Hepatic stellate cell (primary cell): ENCODE results near the gene LIN7A.

Experiments
- DNase-seq: peaks from one replicate; pipeline ENCODE4 v3.0.0; 2011; ENCODE audit warnings: low spot score

Gene LIN7A, protein sequence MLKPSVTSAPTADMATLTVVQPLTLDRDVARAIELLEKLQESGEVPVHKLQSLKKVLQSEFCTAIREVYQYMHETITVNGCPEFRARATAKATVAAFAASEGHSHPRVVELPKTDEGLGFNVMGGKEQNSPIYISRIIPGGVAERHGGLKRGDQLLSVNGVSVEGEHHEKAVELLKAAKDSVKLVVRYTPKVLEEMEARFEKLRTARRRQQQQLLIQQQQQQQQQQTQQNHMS

DNA sequence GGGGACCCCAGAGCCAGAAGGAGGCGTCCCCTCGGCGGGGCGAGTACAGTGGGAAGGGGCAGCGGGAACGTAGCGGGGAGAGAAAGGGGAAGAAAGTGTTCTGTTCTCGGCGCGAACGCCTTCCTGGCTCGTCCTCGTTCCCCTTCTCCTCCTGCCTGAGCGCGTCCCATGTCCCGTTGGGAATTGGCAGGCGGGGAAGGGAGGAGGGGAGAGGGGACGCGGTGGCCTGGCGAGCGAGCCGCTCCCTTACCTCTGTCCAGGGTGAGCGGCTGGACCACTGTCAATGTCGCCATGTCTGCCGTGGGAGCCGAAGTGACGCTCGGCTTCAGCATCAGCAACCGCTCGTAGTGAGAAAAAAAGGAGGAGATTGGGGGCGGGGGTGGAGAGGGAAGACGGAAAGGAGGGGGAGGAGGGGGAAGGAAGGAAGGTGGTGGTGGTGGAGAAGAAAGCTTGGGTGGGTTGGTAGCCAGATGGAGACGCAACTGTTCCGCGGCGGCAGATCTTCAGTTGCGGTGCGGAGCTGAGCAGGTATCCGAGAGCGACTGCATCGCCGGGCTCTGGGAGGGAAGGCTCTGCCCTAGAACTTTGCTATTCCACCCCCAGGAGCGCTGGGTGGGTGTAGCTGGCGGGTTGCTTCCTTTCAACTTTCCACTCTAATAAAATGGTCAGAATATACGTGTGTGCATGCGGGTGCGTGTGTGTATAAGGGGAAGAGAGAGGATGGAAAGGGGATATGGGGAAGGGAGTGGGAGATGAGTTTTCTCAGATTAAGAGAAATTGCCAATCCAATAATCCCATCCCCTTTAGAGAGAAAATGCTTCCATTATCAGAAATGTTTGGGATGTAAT is at the start of gene LIN7A:
Gene LIN7A, minus strand, starts transcription at position 544 of the 848 bp plus-strand sequence. Its CDS starts 212 bp downstream, at position 332.
- peak; percentile 41 for DNase-seq

DNA sequence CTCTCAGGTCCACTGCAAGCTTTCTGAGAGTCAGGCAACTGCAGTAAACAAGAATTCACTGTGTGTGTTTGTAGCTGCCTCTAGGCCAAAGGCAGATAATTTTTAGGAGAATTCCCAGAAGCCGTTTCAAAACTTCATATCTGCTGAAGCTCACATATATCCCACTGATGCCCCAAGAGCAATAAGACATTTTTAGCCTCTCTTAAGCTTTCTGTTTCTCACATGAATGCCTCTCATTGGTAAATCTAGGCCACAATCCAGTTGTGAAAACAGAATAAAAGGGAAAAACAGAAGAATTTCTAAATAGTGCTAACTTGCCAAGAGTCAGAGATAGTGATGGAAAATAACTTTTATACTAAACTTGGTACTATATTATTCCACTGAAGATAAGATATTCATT is 48.5 kb upstream of the LIN7A start:
- DNase-seq, result no peak

DNA sequence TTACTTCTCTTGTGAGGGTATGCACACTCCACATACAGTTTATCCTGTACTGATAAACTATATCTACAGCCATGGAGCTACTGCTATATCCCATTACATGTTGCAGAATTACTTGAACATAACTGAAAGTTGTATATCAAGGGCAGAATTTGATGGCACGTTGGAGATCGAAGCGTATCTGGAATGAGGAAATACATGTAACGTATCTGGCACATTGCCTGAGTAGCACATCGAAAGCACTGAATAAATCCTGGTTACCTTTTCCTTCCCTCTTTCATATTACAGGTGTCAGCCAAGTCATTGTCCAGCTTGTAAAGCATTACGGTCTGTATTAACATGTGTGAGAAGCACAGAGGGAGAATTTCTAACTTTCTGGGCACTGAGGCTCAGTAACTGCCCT is 42.1 kb upstream of the LIN7A start:
- no peak for DNase-seq

DNA sequence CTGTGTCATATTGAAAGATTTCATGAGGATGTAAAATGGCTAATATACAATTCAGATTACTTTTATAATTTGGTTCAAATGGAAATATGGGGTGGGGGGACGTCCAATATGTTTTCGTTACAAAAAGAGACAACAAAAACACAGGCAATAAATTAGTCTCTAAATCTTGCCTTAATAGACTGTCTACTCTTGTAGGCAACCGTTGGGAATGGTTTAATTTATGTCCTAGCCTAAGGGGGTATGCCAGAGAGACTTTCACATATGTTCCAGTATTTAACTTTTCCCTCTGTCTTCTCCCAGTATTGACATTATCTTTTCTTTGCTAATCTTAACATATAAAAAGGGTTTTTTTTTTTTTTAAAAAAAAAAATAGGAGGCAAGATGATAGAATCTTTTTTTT is 41.5 kb upstream of the LIN7A start:
- no peak for DNase-seq

DNA sequence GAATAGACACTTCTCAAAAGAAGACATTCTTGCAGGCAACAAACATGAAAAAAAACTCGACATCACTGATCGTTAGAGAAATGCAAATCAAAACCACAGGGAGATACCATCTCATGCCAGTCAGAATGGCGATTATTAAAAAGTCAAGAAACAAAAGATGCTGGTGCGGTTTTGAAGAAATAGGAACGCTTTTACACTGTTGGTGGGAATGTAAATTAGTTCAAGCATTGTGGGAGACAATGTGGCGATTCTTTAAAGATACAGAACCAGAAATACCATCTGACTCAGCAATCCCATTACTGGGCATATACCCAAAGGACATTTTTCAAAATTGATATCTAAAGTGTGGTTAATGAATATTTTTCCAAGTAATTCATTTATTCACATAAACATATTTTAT is 39.6 kb upstream of the LIN7A start:
- DNase-seq, result no peak

DNA sequence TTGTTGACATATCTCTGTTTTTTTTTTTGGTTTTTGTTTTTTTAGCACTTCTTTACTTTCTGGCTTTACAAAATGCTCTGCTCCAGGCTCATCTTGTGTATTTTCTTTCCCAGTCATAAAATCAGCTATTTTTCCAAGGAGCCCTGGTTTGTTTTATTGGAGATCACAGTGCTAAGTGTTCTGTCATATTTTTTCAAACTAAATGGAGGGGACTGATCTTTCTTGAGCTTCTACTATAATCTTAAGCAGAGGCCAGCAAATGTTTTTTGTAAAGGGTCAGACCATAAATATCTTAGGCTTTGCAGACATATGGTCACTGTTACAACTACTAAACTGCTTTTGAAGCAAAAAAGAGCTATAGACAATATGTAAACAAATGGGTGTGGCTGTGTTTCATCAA is 30.6 kb upstream of the LIN7A start:
- no peak for DNase-seq

DNA sequence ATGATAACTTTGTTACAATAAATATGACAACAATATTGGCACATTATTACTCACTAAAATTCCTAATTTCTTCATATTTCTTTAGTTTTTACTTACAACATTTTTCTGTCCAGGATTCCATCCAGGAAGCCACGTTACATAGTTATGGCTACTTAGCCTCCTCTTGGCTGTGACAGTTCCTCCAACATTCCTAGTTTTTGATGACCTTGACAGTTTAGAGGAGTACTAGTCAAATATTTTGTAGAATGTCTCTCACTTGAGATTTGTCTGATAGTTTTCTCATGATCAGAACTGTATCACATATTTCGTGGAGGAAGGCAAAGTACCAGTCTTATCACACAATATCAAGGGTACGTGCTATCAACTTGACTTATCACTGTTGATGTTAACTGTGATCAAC is 29.8 kb upstream of the LIN7A start:
- no peak for DNase-seq

DNA sequence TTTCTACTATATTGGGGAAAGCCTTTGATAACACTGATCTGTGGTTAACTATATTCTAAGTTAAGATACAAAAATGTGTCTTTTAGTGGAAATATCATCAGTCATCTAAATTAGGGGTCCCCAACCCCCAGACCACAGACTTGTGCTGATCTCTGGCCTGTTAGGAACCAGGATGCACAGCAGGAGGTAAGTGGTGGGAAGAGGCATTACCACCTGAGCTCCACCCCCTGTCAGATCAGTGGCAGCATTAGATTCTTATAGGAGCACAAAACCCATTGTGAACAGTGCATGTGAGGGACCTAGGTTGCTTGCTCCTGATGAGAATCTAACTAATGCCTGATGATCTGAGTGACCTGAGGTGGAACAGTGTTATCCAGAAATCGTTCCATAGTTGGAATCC is 28.3 kb upstream of the LIN7A start:
- DNase-seq, result no peak

DNA sequence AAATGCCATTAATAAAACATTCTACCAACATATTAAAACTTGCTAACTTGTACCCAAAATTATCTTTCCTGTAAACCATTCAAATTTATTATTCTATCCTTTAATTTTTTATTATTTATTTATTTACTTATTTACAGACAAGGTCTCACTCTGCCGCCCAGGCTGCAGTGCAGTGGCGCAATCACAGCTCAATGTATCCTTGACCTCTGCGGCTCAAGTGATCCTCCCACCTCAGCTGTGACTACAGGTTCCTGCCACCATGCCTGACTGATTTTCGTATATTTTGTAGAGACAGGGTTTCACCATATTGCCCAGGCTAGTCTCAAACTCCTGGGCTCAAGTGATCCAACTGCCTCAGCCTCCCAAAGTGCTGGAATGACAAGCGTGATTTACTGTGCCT is 20.4 kb upstream of the LIN7A start:
- no peak for DNase-seq

DNA sequence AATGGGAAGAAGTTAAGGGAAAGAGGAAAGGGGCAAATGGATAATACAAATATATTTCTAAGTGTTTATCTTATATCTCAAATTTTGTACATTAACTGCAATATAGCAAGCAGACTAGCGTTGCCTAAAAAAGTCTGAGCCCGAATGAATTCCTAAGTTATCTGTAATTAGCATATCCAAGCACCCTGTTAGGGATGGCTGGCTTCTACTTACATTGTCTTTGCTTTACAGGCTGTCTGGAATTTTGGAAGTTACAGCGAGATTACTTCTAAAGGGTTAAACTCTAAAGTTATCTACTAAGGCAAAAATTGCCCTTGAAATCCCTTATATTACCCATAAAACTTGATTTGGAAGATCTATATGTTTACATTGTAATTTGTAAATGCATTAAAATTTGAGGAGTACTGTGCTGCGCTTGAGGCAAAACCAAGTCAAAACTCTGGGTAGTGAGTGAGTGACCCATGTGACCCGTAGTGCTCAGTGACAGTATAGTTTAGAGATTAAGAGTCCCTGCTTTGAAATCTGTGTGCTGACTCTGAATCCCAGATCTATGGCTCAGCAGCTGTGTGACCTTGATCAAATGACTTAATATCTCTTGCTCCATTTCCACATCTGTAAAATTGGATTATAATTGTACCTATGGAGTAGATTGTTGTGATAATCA is 17.3 kb upstream of the LIN7A start:
- DNase-seq, result no peak

DNA sequence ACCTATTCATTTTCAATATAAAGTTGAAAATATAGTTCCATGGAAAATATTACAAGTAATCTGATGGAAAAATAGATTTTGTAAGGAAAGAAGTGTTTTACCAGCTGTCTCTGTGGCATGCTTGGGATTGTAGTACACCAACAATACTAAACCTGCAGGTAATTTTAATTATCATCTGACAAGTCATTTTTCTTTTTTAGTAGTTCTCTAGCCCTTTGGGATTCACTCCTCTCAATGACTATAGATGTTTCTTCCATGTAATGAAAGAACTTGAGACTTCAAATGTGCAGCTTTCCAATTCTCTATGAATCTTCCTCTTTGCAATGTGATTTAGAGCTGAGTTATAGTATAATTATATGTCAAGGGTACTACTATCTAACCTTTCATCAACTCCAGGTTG is 14.7 kb upstream of the LIN7A start:
- DNase-seq, result no peak

DNA sequence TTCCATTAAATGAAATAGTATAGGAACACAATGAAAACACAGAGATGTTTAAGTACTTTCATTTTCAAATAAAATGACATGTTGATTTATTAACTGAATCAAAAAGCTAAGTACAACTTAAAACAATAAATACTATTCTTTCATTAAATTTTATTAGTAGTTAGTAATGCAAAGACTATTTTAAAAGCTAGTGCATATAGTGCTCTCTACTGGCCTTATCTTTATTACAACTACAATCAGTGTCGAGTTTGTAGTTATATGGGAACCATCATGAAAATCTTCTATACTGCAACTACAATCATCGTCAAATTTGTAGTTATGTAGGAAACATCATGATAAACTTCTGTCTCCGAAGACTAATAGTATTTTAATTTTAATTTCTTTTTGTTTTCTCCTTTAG is 8.9 kb upstream of the LIN7A start:
- no peak for DNase-seq

DNA sequence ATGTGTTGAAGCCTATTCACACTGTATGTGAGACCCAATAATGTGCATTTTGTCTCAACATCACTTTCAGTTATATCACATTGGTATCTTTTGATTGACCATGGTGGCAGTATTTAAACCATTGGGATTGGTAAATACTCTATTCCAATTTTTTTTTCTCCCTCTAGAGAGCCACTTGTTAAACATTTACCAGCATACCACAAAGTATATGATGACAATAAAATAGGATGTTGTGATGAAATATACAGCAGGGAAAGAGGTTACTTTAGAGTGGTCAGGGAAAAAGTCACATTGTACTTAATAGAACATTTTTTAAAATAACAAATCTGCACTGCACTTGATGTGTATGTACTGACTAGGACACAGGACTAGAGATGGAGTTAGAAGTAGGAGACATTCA is 5.6 kb upstream of the LIN7A start:
- no peak for DNase-seq

DNA sequence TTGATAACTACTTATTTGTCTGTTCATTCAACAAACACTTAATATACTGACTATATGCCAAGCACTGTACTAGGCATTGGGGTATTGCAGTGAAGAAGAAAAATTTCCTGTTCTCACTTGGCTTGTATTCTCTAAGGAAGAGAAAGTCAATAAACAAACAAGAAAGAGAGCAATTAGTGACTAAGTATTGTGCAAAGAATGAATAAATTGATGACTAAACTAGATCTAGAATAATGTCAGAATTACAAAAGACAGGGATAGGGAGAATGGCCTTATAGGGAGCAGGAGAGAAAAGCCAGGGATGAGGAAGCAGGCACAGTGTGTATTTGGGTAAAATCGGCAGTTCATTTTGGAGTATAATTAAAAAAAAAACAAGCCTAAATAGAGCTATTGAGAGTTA is 4.2 kb upstream of the LIN7A start:
- DNase-seq, result no peak

DNA sequence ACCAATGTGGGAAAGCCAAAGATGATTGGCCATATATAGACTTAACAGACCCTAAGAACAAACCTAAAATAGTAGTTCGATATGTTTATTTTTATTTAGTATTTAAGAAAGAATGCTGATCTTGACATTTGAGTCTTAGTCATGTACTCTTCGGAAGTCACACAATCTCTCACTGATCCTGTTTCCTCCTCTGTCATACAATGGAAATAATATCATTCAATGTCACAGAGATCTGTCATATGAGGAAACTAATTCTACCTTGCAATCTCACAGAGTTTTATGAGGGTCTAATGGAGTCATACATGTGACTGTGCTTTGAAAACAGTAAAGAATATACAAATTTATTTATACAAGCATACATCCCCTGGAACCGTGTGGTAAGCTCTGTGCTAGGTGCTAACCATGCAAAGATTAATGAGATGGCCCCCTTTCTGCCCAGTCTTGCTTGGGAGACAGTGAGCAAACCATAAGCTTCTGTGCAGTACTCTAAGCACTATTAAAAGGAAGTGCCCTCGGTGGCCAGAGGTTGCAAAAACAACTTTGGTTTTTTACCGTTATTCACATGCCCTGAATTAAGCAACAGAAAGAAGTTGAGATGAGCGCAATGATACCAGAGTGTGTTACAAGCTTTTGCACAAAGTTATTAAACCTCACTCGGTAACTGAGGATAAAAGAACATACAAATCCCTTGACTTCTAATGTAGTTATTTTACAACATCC is 1.7 kb upstream of the LIN7A start:
- no peak for DNase-seq

DNA sequence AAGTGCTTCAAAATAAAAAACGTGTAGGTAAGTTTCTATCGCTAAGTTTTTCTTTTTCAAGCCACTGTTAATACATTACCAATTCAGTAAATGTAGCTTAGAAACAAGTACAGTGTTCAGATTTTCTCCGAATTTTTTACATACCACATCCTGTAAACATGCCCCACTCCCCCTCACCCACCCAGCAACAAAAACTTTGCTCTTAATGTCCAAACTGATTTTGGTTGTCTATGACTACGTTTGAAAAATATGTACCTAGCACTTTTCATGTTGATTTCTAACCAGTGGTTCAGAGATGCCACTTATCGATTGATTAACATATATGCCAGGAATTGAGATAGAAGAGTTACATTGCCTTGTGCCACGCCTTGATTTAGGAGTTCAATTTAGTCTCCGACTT is 663 bp upstream of the LIN7A start:
- DNase-seq, result no peak

DNA sequence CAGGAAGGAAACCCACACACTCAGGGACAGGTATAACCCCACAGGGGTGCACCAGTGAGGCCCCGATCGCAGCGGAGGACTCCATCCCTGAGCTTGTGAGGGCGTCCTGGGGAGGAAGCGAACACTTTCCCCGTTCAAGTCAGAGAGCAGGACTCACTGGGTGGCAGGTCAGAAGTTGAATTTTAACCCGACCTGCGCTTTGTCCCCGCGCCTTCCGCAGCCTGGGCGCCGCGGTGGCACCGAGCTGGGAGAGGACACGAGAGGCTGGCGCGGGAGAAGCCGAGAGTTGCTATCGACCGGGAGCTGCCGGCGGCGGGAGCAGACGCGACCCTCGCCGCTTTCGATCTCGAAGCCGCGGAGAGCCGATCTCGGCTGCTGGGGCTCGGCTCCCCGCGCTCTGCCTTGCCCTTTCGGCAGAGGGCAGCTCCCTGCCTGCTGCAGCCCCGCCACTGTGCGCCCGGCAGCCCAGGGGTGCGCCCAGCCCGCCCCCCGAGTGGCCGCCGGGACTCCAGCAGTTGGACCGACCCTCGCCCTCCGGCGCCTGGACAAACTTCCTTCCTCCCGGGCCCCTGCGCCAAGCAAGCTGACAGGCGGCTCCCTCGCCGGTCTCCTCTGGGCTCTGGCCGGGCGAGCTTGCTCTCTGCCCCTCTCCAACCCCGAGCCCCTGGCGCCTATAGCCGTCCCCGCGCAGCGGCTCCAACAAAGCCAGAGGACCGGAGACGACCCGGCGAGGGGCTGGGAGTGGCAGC is 918 bp downstream of the LIN7A start:
- peak; percentile 44 for DNase-seq

DNA sequence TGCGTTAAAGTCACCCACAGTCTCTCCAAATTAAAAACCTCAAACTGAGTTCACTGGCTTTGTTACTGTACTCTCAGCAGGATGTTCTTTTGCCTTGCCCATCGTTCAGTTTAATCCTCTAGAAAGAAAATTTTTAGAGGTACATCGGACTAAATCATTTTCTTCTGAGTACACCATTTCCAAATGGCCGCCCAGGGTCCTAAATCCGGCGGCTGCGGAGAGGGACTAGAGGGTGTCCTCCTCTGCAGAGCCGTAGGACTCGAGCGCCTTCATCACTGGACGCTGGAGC is 1.4 kb downstream of the LIN7A start:
- peak; percentile 40 for DNase-seq

DNA sequence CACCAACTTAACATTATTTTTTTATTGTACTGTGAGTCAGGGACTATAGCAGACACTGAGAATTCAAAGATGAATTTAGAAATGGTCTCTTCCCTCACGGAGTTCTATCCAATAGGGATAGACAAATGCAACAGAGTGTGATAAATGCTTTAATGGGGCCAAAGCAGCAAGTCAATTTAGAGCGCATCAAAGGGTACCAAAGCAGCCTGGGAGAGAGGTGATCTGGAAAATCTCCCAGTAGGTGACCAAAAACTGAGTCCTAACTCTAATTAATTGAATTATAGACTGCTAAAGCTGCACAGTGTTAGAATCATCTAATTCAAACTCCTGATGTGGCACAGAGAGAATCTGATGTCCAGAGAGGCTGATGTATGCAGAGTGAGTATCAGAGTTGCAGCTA is 2.6 kb downstream of the LIN7A start:
- no peak for DNase-seq

DNA sequence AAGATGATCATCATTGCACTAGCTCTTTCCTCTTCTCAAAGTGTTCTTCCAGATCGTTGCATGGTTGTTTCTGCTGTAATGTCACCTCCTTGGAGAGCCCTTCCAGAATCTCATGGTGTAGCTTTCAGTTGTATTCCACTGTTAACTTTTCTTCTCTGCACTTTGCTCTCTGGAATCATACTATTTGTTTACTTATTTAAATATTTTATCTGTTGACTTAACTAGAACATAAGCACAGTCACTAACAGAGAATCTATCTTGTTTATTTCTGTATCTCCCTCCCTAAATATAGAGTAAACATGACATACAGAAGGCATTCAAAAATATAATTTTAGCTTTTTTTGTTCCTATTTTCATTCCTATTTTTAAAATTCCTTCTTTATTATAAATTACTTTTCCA is 11.8 kb downstream of the LIN7A start:
- DNase-seq, result no peak

DNA sequence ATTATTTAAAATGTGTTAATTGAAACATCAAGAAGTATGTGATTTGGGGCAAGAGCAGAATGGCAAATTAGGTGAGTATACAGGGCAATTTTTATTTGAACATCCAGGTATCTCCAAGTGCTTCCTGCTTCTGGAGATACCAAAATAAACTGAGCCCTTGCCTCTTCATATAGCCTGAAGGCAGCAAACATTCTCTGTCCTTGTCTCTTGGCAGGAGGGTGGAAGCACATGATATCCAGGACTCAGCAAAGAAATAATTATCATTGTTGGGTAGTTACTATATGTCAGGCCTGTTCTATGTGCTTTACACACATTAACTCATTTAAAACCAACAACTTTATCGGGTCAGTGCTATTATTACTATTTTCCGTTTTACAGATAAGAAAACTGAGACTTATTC is 12.5 kb downstream of the LIN7A start:
- no peak for DNase-seq

DNA sequence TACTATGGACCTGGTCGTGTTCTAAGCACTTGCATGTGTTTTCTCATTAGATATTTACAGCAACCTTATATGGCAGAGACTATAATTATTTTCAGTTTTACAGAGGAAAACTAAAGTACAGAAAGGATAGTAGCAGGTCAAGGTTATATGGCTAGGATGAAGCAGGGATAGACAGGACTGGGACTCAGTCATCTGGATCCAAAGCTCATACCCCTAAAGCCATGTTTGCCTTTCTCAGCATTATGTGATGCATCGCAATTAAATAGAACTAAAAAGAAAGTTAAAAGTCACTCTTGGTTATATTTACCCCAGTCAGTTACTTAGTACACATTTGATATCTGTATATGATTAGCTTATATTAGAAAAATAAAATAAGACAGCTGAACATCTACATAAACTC is 13.3 kb downstream of the LIN7A start:
- DNase-seq, result no peak
